A549 (cell line): ENCODE measurements around the gene NID1. TPM values are rescaled to one million over a fixed set of nuclear protein-coding genes. Genes with fewer than 3 reads are reported as not detected.

Source experiments
- ATAC-seq, 2 experiments: fragments of 200-7000 bp in 1 of 2; fragments of >200 bp in 1 of 2; cut with Nextera tagmentation in 1 of 2; cut with Tn5 transposase in 1 of 2; 3 replicates each; pipeline versions ENCODE4 v1.8.0 to v1.9.1; 2018 to 2020; ENCODE audit warnings: mild to moderate bottlenecking in 1 of 2, moderate library complexity in 1 of 2
- CTCF ChIA-PET: fragments of 300-600 bp; sonication (Branson Sonifier 250); formaldehyde crosslinking; extraction: SDS; loops from one replicate; lab custom pipeline; 2021; ENCODE audit warnings: antibody characterized with exemption, inconsistent platforms; lab: Yijun Ruan, JAX
- POLR2A ChIA-PET: fragments of 350-600 bp; formaldehyde crosslinking; extraction: SDS; loops from one replicate; lab custom pipeline; 2021; ENCODE audit warnings: antibody characterized with exemption, inconsistent platforms; lab: Yijun Ruan, JAX
- DNase-seq, 2 experiments: peaks; one replicate each; pipeline versions ENCODE4 v3.0.0 to v3.0.0-alpha.2; 2011 to 2016; ENCODE audit warnings: low read depth in 1 of 2, low spot score in 1 of 2
- FAIRE-seq: peaks from 2 replicates; lab custom pipeline; 2011; peaks lifted over from hg19 to GRCh38; lab: Jason Lieb, UNC
- H3K27ac ChIP-seq, 2 experiments: fragments of >200 bp; sonication (Bioruptor Twin); formaldehyde crosslinking; 3 replicates each; pipeline ENCODE4 v1.5.1; 2016 to 2017
- H3K4me1 ChIP-seq: fragments of >200 bp; sonication (Bioruptor Twin); formaldehyde crosslinking; 3 replicates; pipeline ENCODE4 v1.6.1; 2016
- H3K4me2 ChIP-seq: fragments of >200 bp; sonication (Bioruptor Twin); formaldehyde crosslinking; 3 replicates; pipeline ENCODE4 v1.6.1; 2016
- H3K4me3 ChIP-seq: fragments of >200 bp; sonication (Bioruptor Twin); formaldehyde crosslinking; 3 replicates; pipeline ENCODE4 v1.5.1; 2016
- H3K9me3 ChIP-seq: fragments of >200 bp; sonication (Bioruptor Twin); formaldehyde crosslinking; 3 replicates; pipeline ENCODE4 v1.6.1; 2016
- BHLHE40 ChIP-seq: IDR thresholded peaks from 2 replicates; pipeline ENCODE4 v1.6.1; 2012; ENCODE audit warnings: low read depth, low read length, inconsistent platforms
- CBX8 ChIP-seq: fragments of 200-600 bp; sonication (generic); IDR thresholded peaks from 2 replicates; pipeline ENCODE4 v1.6.1; 2016
- CEBPB ChIP-seq, 2 experiments: fragments of >200 bp in 1 of 2; sonication (Bioruptor Twin) in 1 of 2; formaldehyde crosslinking in 1 of 2; IDR thresholded peaks; 2 replicates each; pipeline ENCODE4 v1.6.1; 2012 to 2016
- CHD2 ChIP-seq: fragments of 150-350 bp; IDR thresholded peaks from 2 replicates; pipeline ENCODE4 v1.6.1; 2014; ENCODE audit warnings: low read length; ENCODE audit not compliant: partially characterized antibody
- CHD4 ChIP-seq: fragments of 200-600 bp; sonication (generic); IDR thresholded peaks from 2 replicates; pipeline ENCODE4 v1.6.1; 2016; ENCODE audit warnings: antibody characterized with exemption, mild to moderate bottlenecking, borderline replicate concordance
- EHMT2 ChIP-seq: fragments of 200-600 bp; sonication (generic); IDR thresholded peaks from 2 replicates; pipeline ENCODE4 v1.6.1; 2016; ENCODE audit warnings: antibody characterized with exemption, low read depth, mild to moderate bottlenecking, moderate library complexity
- ELK1 ChIP-seq: fragments of 150-350 bp; IDR thresholded peaks from 2 replicates; pipeline ENCODE4 v1.6.1; 2014; ENCODE audit warnings: low read depth, mild to moderate bottlenecking, low read length
- EP300 ChIP-seq, 2 experiments: fragments of >200 bp; sonication (Bioruptor Twin); formaldehyde crosslinking; IDR thresholded peaks; 2 replicates in 1 of 2; 3 replicates in 1 of 2; pipeline ENCODE4 v1.6.1; 2016 to 2017
- ESRRA ChIP-seq: fragments of 150-350 bp; IDR thresholded peaks from 2 replicates; pipeline ENCODE4 v1.6.1; 2014; ENCODE audit warnings: mild to moderate bottlenecking, low read length, borderline replicate concordance
- FOSB ChIP-seq: fragments of 250-450 bp; sonication (Bioruptor Pico); IDR thresholded peaks from 2 replicates; pipeline ENCODE4 v1.5.0; 2020; ENCODE audit warnings: mild to moderate bottlenecking, moderate library complexity
- HES2 ChIP-seq: fragments of >200 bp; sonication (Bioruptor Twin); formaldehyde crosslinking; IDR thresholded peaks from 2 replicates; pipeline ENCODE4 v1.6.1; 2016
- HMGXB4 ChIP-seq: fragments of 250-450 bp; sonication (Bioruptor Pico); IDR thresholded peaks from 2 replicates; pipeline ENCODE4 v1.5.0; 2021; ENCODE audit warnings: mild to moderate bottlenecking, moderate library complexity, borderline replicate concordance
- HOXA7 ChIP-seq: fragments of 250-450 bp; sonication (Bioruptor Pico); IDR thresholded peaks from 2 replicates; pipeline ENCODE4 v1.5.0; 2020; ENCODE audit warnings: mild to moderate bottlenecking, moderate library complexity
- JUN ChIP-seq, 2 experiments: fragments of >200 bp; sonication (Bioruptor Twin); formaldehyde crosslinking; IDR thresholded peaks; 2 replicates in 1 of 2; 3 replicates in 1 of 2; pipeline ENCODE4 v1.6.1; 2016 to 2017
- JUNB ChIP-seq: fragments of >200 bp; sonication (Bioruptor Twin); formaldehyde crosslinking; IDR thresholded peaks from 2 replicates; pipeline ENCODE4 v1.6.1; 2016
- KDM1A ChIP-seq: fragments of 200-600 bp; sonication (generic); IDR thresholded peaks from 2 replicates; pipeline ENCODE4 v1.6.1; 2016; ENCODE audit warnings: low read depth, mild to moderate bottlenecking
- MAZ ChIP-seq: fragments of 150-350 bp; IDR thresholded peaks from 2 replicates; pipeline ENCODE4 v1.6.1; 2014; ENCODE audit warnings: antibody characterized with exemption, low read depth, low read length, borderline replicate concordance
- NFE2L2 ChIP-seq: fragments of 150-350 bp; conservative IDR thresholded peaks from 2 replicates; pipeline ENCODE4 v1.6.1; 2014; ENCODE audit warnings: low read length
- NPAS2 ChIP-seq: fragments of 250-450 bp; sonication (Bioruptor Pico); IDR thresholded peaks from 2 replicates; pipeline ENCODE4 v1.8.0; 2022; ENCODE audit warnings: mild to moderate bottlenecking, moderate library complexity, borderline replicate concordance
- NR3C1 ChIP-seq: fragments of >200 bp; sonication (Bioruptor Twin); formaldehyde crosslinking; IDR thresholded peaks from 3 replicates; pipeline ENCODE4 v1.6.1; 2017
- PBX3 ChIP-seq: IDR thresholded peaks from 2 replicates; pipeline ENCODE4 v1.6.1; 2012
- POLR2A ChIP-seq: IDR thresholded peaks from 2 replicates; pipeline ENCODE4 v1.6.1; 2012; ENCODE audit warnings: mild to moderate bottlenecking, low read length
- POLR2AphosphoS2 ChIP-seq: conservative IDR thresholded peaks from 2 replicates; pipeline ENCODE4 v1.6.1; 2012; ENCODE audit warnings: low read length, improper control_type of control experiment, inconsistent platforms
- RAD21 ChIP-seq, 2 experiments: fragments of >200 bp in 1 of 2; sonication (Bioruptor Twin) in 1 of 2; formaldehyde crosslinking in 1 of 2; IDR thresholded peaks in 1 of 2; conservative IDR thresholded peaks in 1 of 2; 2 replicates in 1 of 2; 3 replicates in 1 of 2; pipeline ENCODE4 v1.6.1; 2012 to 2018; ENCODE audit warnings: inconsistent platforms in 1 of 2
- RFX5 ChIP-seq: fragments of 450-650 bp; IDR thresholded peaks from 2 replicates; pipeline ENCODE4 v1.7.1; 2014; ENCODE audit warnings: antibody characterized with exemption, mild to moderate bottlenecking, moderate library complexity
- RNF2 ChIP-seq: fragments of 200-600 bp; sonication (generic); IDR thresholded peaks from 2 replicates; pipeline ENCODE4 v1.6.1; 2016; ENCODE audit warnings: low read depth, mild to moderate bottlenecking, antibody characterized with exemption, moderate library complexity, borderline replicate concordance
- SMC3 ChIP-seq: fragments of >200 bp; sonication (Bioruptor Twin); formaldehyde crosslinking; IDR thresholded peaks from 3 replicates; pipeline ENCODE4 v1.6.1; 2018; ENCODE audit warnings: inconsistent platforms
- TFCP2L1 ChIP-seq: fragments of 250-450 bp; sonication (Bioruptor Pico); IDR thresholded peaks from 2 replicates; pipeline ENCODE4 v1.5.0; 2021; ENCODE audit warnings: mild to moderate bottlenecking
- TP53 ChIP-seq: fragments of 250-450 bp; sonication (Bioruptor Pico); IDR thresholded peaks from 2 replicates; pipeline ENCODE4 v1.5.0; 2021; ENCODE audit warnings: mild to moderate bottlenecking, moderate library complexity
- ZC3H11A ChIP-seq: fragments of 450-650 bp; IDR thresholded peaks from 2 replicates; pipeline ENCODE4 v1.6.1; 2014; ENCODE audit warnings: antibody characterized with exemption, mild to moderate bottlenecking
- ZSCAN20 ChIP-seq: fragments of 250-450 bp; sonication (Bioruptor Pico); IDR thresholded peaks from 2 replicates; pipeline ENCODE4 v1.8.0; 2022; ENCODE audit warnings: mild to moderate bottlenecking, moderate library complexity
- WGBS: methylation state at CpG from one replicate; pipeline ENCODE4 v1.1.6; 2017; ENCODE audit errors: missing lambda C conversion rate; 5-methylcytosine and 5-hydroxymethylcytosine counted together
- polyA plus RNA-seq, 4 experiments: library from polyadenylated mRNA; depleted of rRNA in 3 of 4; stranded (reverse); fragments of >200 nt; fragmentation: RNase III in 1 of 4; extraction: RNeasy Plus Mini Kit Qiagen cat#74134 plus additional on column Dnase treatment in 1 of 4; gene quantifications; 2 replicates in 3 of 4; 3 replicates in 1 of 4; pipeline ENCODE4 v1.2.3, GENCODE V29; 2011 to 2017

NID1 gene
- polyA plus RNA-seq, 2 of the 4 experiments (the other 2 are of a cell fraction): 6.8 to 10.5 TPM

- ChIA-PET POLR2A (no interaction called here), CTCF (interaction anchor here (1.3 to 1.4 kb wide), 2 partner anchors 10 to 376 kb away, joined by 4 to 7 read pairs; no protein-coding TSS in a partner anchor)
- FAIRE-seq (no peak), DNase-seq (no peak), ATAC-seq (no peak)
- WGBS: 75% methylated on average over 15 of the region's 15 CpGs
- no peak overlapping the region for H3K27ac ChIP-seq
- no peak overlapping the region for H3K4me2 ChIP-seq
- no peaks in the 10 kb centered on the region for H3K9me3 ChIP-seq
- TF ChIP-seq CBX8: no peak
- TF ChIP-seq JUNB: no peak
- TF ChIP-seq RNF2: no peak
- TF ChIP-seq FOSB: no peak
- no peak for TF ChIP-seq HMGXB4 (CRISPR knock-in tag)
- TF ChIP-seq HES2: no peak
- TF ChIP-seq TFCP2L1 (CRISPR knock-in tag): no peak
- no peak for TF ChIP-seq PBX3
- no peak for TF ChIP-seq JUN (IDR thresholded peaks at IDR 0.05)
- TF ChIP-seq EP300 (IDR thresholded peaks at IDR 0.05): no peak
- no peak for TF ChIP-seq ESRRA
- no peak for TF ChIP-seq POLR2A
- no peak for TF ChIP-seq NPAS2 (CRISPR knock-in tag)
- no peak for TF ChIP-seq KDM1A
- TF ChIP-seq CHD4: no peak
- TF ChIP-seq NFE2L2: no peak
- TF ChIP-seq ZSCAN20 (CRISPR knock-in tag): no peak
- no peak for TF ChIP-seq CEBPB (IDR thresholded peaks at IDR 0.05)
- H3K4me3 ChIP-seq: no peak overlapping the region
- no peaks in the 10 kb centered on the region for H3K4me1 ChIP-seq
These were observed 48.6 kb upstream of the NID1 start for GRCh38 chr1:236113324-236114032.

GRCh38 chr1:236112332-236112627 lies 47.4 kb upstream of the NID1 start:
- ATAC-seq (no peak), DNase-seq (no peak), FAIRE-seq (no peak)
- H3K4me3 ChIP-seq: no peak overlapping the region
- ChIA-PET CTCF (interaction anchor here (0.8 to 1.3 kb wide), 5 partner anchors 20 to 420 kb away, joined by 3 to 4 read pairs (median 4); no protein-coding TSS in a partner anchor), POLR2A (no interaction called here)
- no peak for TF ChIP-seq TP53 (CRISPR knock-in tag)
- WGBS: 85% methylated on average over 6 of the region's 6 CpGs
- H3K9me3 ChIP-seq: no peaks in the 10 kb centered on the region
- no peak overlapping the region for H3K27ac ChIP-seq
- no peak overlapping the region for H3K4me2 ChIP-seq
- H3K4me1 ChIP-seq: no peaks in the 10 kb centered on the region

GRCh38 chr1:236111527-236112331 lies 46.8 kb upstream of the NID1 start:
- ChIA-PET POLR2A (no interaction called here), CTCF (interaction anchor here (0.8 to 1.7 kb wide), 6 partner anchors 12 to 421 kb away, joined by 3 to 10 read pairs (median 4); no protein-coding TSS in a partner anchor)
- no peaks in the 10 kb centered on the region for H3K4me1 ChIP-seq
- WGBS: 78% methylated on average over 8 of the region's 17 CpGs
- no peak for FAIRE-seq
- no peak for ATAC-seq
- no peaks in the 10 kb centered on the region for H3K9me3 ChIP-seq
- no peak overlapping the region for H3K27ac ChIP-seq
- DNase-seq: no peak
- H3K4me2 ChIP-seq: no peak overlapping the region
- H3K4me3 ChIP-seq: no peak overlapping the region
- TF ChIP-seq ESRRA: no peak
- no peak for TF ChIP-seq JUN (IDR thresholded peaks at IDR 0.05)
- no peak for TF ChIP-seq EHMT2
- TF ChIP-seq HOXA7 (CRISPR knock-in tag): no peak
- no peak for TF ChIP-seq NR3C1
- no peak for TF ChIP-seq RFX5
- no peak for TF ChIP-seq RAD21 (conservative IDR thresholded peaks at IDR 0.05 in 1 of 2, IDR thresholded peaks at IDR 0.05 in 1 of 2)
- no peak for TF ChIP-seq ELK1
- TF ChIP-seq ZC3H11A: no peak
- TF ChIP-seq NPAS2 (CRISPR knock-in tag): no peak
- no peak for TF ChIP-seq CHD2
- TF ChIP-seq SMC3: no peak
- TF ChIP-seq BHLHE40: no peak
- no peak for TF ChIP-seq POLR2AphosphoS2
- no peak for TF ChIP-seq MAZ
